Mesangial cell (primary cell): ENCODE results near the gene BDNF. TPM values are rescaled to one million over a fixed set of nuclear protein-coding genes. Genes with fewer than 3 reads are reported as not detected.

Experiments
- total RNA-seq: library from RNA; depleted of rRNA; stranded (reverse); fragments of >200 nt; gene quantifications from 2 replicates; pipeline ENCODE4 v1.2.3, GENCODE V29; 2015

Gene BDNF
- total RNA-seq, result 6.5 and 14.7 TPM in 2 replicates

GRCh38 chr11:27700351-27701301 lies at the start of gene BDNF:
BDNF (minus strand) TSS chr11:27700455; CDS start chr11:27658564, 41,891 bp downstream.

Other genes with a start within 250 kb of the BDNF start
- 27.2 and 41.5 TPM in 2 replicates for gene LGR4, start 227.7 kb downstream of the BDNF start, total RNA-seq
- gene LIN7C, start 193.7 kb downstream of the BDNF start, total RNA-seq, result 17.1 and 21.2 TPM in 2 replicates